Keratinocyte (primary cell): Measurements from ENCODE around the gene MAD1L1.

Experiments
- CTCF ChIP-seq, 3 experiments: IDR thresholded peaks in 1 of 3; conservative IDR thresholded peaks in 1 of 3; optimal IDR thresholded peaks in 1 of 3; 2 replicates in 2 of 3; 3 replicates in 1 of 3; pipeline versions ENCODE3 to v1.5.1; 2011; ENCODE audit warnings: low read length in 3 of 3, mild to moderate bottlenecking in 3 of 3, moderate library complexity in 2 of 3, control low read depth in 1 of 3, inconsistent platforms in 1 of 3; ENCODE audit not compliant: insufficient read depth in 2 of 3; ENCODE audit errors: extremely low read depth in 1 of 3
- EZH2 ChIP-seq: IDR thresholded peaks from one replicate; pipeline ENCODE4 v1.6.1; 2012; ENCODE audit warnings: inconsistent platforms, mild to moderate bottlenecking, low read length, moderate library complexity

- TF ChIP-seq CTCF (optimal IDR thresholded peaks at IDR 0.05 in 1 of 3, IDR thresholded peaks at IDR 0.05 in 1 of 3, conservative IDR thresholded peaks at IDR 0.05 in 1 of 3; ENCODE audit: extremely low read depth in 1 of 3, insufficient read depth in 2 of 3, low read length in 3 of 3) (no peak), EZH2 (no peak)
Measured at GRCh38 chr7:2080477-2080876, 152.3 kb downstream of the MAD1L1 start.
